Effector CD8-positive, alpha-beta T cell (primary cell): Measurements from ENCODE around the gene TMX4.
"Not testable (repeated sequence)": the region's sequence is repeated elsewhere in the genome, so short reads cannot be mapped to it uniquely, and the experiment has no call there.

Experiments used
- DNase-seq: peaks from one replicate; lab custom pipeline; 2025; lab: John Stamatoyannopoulos, UW

TMX4 gene

GRCh38 chr20:7971536-7972280 is 47.9 kb downstream of the TMX4 start:
- DNase-seq, result no peak

GRCh38 chr20:7967199-7967844 is 52.2 kb downstream of the TMX4 start:
- no peak for DNase-seq

GRCh38 chr20:7966176-7966575 is 53.4 kb downstream of the TMX4 start:
- DNase-seq, result no peak

- DNase-seq, result no peak
Measured at GRCh38 chr20:7959484-7959883, 60.1 kb downstream of the TMX4 start.

GRCh38 chr20:7956561-7956960 is 63.0 kb downstream of the TMX4 start:
- not testable (repeated sequence) for DNase-seq

- no peak for DNase-seq
Measured at GRCh38 chr20:7950387-7950786, 69.2 kb downstream of the TMX4 start.

- no peak for DNase-seq
Measured at GRCh38 chr20:7943891-7944290, 75.7 kb downstream of the TMX4 start.

GRCh38 chr20:7940341-7940740 is 79.2 kb downstream of the TMX4 start, which contains the start of gene HAO1:
Gene HAO1, minus strand, starts transcription at chr20:7940458. Its CDS starts 36 bp downstream, at chr20:7940422.
- no peak for DNase-seq

- DNase-seq, result no peak
Measured at GRCh38 chr20:7939663-7940062, 79.9 kb downstream of the TMX4 start.

- DNase-seq, result no peak
Measured at GRCh38 chr20:7938058-7938457, 81.5 kb downstream of the TMX4 start.

GRCh38 chr20:7937328-7937727 is 82.2 kb downstream of the TMX4 start:
- DNase-seq, result no peak

GRCh38 chr20:7935027-7935551 is 84.5 kb downstream of the TMX4 start:
- DNase-seq, result no peak

- DNase-seq, result no peak
Measured at GRCh38 chr20:7933346-7933745, 86.2 kb downstream of the TMX4 start.

GRCh38 chr20:7930343-7930742 is 89.2 kb downstream of the TMX4 start:
- DNase-seq, result no peak
